GM19328 (cell line): ENCODE results near the gene TBL1X.

Experiments used
- ATAC-seq: cut with Tn5 transposase; IDR thresholded peaks from one replicate; pipeline ENCODE4 v1.9.1; 2021; ENCODE audit warnings: mild to moderate bottlenecking, moderate library complexity; ENCODE audit not compliant: unreplicated experiment

Gene TBL1X

DNA sequence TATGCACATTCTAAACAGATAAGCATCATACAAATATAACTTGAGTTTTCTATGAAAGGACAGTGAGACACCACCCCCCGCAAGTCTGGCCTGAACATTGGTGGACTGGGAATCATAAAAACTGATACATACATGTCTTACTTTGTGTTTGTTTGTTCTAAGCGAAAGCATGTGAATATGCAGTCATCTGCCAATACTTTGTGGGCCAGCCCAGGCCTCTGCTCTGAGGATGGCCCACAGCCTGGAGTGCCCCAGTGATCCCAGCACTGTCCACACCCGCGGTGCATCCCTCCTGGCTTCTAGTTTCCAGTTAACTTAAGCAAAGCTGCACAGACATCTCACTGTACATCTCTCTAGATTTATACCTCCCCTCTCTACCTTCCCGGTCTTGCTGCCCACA is 154.3 kb downstream of the TBL1X start:
- no peak for ATAC-seq

DNA sequence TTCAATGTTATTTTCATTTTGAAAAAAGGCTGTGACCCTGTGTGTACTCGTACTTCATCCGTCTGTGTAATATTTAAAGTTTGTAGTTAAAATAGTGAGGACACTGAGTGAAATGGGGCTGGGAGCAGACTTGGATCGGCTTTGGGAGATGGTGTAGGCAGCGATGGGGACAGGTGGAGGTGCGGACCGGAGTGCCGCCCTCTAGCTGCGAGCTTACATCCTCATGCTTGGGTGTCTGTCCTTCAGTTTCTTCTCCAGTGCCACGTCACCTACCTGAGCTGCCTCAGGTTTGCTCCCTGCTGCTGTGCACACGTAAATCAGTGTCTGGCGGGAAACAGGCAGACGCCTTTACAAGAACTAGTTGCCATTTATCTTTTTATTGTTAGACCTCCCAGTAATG is 154.7 kb downstream of the TBL1X start:
- ATAC-seq = no peak

DNA sequence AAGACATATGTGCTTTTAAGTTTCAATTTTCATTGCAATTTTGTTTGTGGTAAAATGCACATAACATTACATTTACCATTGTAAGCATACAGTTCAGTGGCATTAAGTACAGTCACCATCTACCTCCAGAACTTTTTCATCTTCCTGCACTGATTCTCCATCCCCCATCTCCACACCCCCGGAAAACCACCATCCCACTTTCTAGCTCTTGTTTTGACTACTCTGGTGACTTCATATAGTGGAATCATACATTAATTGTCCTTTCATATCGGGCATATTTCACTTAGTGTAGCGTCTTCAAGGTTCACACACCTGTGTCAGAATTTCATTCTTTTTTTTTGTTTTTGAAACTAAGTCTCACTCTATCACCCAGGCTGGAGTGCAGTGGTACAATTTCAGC is 157.3 kb downstream of the TBL1X start:
- no peak for ATAC-seq

DNA sequence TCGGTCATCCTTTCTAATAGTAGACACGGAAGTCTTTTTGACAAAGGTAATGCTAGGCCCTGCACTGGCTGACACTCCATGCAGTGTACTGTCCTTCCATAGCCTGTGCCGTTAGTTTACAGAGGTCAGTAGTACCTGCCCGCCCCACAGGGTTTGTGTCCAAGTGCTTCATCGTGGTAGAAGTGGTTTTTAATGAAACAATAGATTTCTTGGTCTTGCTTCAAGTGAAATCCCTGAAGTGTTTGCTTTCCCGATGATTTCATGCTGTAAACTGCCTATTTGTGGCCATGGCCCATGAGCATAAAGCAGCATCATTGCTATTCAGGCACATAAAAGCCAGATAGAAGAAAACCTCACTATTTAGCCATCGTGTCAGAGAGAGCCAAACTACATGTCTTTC is 161.5 kb downstream of the TBL1X start:
- ATAC-seq = no peak

DNA sequence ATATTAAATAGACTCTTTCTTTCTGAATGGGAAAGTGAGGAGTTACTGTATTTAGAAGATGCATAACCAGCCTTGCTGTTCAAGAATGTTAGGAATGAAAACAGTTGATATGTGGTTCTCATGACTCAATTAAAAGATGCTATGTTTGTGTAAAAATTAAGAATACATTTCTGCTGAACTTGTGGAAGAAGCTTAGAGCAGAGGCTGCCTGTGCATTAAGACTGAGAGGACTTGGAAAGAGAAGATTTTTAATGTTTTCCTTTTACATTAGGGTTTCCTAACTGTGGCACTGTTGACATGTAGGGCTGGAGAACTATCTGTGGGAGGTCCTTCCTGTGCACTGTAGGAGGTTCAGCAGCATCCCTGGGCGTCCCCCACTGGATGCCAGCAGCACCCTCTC is 163.1 kb downstream of the TBL1X start:
- ATAC-seq = no peak

DNA sequence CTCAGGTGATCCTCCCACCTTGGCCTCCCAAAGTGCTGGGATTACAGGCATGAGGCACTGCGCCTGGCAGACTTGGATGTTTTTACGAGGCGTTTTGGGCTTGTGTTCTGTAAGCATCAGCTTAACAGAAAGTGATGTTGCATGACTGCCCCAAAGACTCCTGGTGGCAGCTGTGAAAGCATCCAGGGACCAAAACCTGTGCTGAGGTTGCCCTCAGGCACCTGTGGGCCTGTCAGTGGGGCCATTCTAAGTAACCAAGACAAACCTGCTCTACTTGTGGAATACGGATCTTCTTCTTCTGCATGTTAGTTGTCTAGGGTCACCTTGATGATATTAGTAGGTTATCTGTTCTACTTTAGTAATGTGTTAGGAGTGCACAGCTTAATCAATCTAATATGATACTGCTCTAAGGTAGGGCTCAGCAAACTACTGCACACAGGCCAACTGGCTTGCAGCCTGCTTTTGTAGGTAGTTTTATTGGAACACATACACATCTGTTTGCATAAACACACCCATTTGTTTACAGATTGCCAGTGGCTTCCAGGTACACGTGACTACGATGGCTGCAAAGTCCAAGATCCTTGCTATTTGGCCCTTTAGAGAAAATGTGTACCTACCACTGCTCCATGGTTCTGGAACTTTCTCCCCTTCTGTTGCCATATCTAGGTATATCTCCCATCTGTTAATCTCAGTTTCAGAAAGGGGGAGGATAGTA is 164.1 kb downstream of the TBL1X start:
- no peak for ATAC-seq

DNA sequence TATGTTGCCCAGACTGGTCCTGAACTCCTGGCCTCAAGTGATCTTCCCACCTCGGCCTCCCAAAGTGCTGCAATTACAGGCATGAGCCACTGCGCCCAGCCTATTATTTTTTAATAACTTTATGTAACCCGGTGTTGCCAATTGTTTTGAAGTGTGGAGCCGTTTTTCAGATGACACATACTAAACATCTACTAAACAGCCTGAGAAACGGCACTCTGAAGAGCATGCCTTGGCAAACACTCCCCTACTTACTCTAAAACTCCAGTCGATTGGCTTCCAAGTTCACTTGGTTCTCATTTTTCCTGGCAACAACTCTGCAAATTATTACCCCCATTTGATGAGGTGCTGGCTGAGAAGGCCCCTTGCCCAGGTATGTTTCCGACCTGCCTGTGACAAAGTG is 169.7 kb downstream of the TBL1X start:
- no peak for ATAC-seq

DNA sequence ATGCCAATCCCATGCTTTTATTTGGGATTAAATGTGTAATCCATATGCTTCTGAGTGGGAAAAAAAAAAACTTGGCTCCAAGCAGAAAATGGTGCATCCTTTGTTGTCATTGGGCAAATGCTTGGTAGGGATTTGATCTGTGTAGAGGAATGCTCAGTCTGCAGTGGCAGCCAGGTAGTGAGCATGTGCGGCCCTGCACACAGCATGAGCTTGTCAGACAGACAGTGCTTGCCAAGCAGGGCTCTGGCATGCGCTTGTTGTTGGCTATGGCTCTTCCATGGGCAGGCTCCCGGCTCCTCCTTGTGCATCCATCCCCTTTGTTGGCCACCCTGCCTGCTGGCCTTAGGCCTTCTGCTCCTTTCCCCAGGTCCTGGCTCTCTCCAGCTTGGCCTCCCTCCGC is 170.5 kb downstream of the TBL1X start:
- no peak for ATAC-seq

DNA sequence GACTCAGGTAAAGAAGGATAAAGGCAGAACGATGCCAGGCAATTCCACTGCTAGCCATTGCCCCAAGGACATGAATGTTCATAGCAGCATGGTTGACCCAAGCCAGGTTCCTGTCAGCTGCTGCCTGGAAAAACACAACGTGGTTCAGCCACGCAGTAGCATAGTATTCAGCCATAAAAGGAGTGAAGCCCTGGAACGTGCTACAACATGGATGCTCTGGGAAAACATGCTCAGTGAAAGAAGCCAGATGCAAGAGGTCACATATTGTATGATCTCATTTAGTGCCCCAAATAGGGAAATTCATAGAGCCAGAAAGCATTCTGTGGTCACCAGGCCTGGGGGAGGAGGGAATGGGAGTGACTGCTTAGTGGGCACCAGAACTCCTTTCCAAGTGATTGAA is 170.9 kb downstream of the TBL1X start:
- no peak for ATAC-seq

DNA sequence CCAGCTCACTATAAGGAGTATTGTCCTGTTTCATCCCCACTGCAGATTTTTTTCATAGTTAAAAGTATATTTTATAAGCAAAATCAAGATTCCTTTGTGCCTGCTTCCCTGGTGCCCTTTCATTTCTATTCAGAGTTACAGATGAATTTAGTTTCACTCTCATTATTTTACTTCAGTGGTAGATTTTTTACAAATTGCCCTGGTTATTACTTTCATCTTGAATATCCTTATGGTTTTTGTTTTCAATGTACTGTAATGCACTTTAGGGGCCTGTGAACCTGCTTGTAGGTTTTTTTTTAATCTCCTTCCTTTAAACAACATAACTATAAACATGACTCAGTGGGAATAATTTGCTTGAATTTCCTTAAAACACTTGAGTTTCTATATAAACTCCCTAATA is 174.0 kb downstream of the TBL1X start:
- no peak for ATAC-seq

DNA sequence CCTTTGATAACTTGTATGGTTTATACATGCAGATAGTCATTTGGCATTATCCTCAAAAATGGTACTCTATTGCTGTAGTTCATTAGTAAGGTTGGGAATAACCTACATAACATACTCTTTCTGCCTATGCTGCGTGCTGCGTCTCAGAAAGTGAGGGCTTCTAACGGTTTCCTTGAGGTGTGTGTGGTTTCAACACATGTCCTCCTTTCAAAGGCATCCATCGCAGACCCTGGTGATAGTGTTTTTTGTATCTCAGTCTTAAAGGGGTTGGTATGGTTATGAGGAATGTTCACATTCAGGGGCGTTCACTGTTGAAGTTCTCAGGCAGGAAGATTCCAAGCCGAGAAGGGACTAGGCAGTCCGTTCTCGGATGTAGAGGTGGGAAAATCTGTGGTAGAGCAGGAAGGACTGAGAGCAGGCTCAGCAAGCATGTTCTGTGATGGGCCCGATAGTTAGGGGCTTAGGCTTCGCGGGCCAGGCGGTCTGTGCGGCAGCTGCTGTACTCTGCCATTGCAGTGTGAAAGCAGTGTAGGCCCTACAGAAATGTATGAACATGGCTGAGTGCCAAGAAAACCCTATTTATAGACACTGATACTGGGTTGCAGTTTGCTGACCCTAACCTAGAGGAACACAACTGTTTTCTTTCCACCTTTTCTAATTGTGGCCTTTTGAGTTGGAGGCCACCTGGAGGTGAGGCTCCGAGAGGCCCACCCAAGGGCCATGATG is 177.6 kb downstream of the TBL1X start:
- no peak for ATAC-seq

DNA sequence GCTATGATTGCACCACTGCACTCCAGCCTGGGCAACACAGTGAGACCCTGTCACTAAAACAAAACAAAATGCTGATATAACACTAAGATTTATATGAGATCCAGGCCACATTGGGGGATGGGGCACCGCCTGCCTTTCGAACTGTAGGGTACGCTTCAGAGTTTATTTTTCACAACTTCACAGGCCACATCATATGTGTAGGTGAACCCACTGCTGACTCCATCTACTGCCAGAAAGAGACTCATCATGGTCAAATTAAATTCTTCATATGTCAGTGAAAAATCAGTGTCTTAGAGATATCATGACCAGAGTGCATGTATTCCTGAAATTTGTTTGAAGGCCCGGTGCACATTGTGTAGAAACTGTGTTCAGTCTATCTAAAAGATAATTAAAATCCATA is 178.9 kb downstream of the TBL1X start:
- ATAC-seq = no peak

DNA sequence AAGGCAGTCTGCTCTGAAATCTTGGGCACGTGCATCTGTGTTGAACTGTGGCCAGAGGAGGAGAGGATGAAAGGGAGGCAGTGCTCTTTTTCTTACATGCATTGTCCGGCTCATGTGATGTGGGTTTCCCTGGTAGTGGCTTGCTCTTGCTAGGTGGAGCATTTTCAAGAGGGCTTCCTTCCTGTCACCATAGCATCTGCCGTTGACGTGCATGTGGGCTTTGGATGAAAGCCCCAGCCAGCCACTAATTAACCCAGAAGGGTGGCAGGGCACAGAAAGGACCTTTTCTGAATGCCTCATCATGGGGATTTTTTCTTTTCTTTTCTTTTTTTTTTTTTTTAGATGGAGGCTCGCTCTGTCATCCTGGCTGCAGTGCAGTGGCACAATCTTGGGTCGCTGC is 179.5 kb downstream of the TBL1X start:
- peak; percentile 57 for ATAC-seq

DNA sequence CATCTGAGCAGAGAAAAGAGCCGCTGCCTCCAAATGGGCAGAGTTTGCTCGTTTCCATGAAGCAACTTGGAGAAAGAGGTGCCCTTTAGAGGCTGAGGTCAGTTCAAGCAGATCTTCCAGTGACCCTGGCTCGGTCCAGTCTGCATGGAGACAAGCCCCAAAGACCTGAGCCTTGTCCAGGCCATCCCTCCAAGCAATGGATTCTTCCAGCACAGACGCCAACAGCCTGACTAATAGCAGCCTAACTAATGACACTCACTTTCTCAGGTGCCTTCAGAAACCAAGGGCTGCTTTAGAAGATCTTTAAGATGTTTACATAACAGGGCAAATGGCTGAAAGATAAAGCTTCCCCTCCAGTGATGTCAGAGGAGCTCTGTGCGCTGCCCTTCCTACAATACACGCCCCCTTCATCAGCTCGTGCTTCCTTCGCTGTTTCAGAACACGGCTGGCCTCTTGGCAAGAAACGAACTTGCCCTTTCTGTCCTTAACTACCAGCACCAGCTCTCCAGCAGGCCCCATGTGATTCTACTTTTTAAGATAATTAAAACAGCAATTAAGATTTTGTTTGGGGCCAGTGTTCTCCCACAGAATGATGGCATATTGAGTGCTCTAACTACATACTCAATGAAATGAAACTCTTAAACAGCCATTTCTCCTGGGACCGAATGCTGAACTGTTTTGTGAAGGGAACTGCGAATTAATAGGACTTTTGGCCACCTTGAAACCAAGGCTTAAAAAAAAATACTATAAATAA is 181.8 kb downstream of the TBL1X start:
- ATAC-seq = no peak

DNA sequence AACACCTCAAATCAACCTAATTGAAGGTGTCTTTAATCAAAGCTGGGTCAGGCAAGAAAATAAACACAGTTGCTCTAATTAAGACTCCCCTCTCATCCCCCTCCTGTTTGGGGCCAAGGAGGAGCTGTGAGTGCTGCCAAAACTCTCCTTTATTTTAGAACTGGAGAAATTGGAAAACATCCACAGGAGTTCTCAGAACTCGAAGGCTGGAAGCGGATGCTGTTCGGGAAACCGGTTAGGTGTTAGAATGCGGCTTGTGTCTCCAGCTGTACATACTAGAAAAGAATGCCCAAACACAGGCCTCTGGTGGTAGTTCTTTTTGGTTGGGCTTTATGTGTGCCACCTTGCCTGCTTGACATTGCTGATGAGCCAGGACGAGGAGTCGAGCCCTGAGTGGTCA is 182.6 kb downstream of the TBL1X start:
- ATAC-seq = no peak

DNA sequence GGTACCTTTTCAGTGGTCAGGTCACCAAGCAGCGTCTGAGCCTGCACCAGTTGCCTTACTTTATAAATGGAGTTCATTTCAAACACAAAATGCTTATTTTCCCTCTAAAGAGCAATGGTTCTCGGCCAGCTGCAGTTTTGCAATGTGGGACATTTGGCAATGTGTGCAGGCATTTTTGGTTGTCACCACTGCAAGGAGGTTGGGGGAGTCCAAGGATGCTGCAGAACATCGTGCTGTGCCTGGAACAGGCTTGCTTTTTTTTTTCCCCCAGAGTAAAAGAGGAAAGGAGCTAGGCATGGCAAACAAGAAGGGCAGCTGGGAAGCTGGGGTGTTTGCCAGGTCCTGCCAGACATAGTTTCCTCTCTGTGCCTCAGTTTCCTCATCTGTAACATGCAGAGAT is 185.2 kb downstream of the TBL1X start:
- ATAC-seq = no peak

DNA sequence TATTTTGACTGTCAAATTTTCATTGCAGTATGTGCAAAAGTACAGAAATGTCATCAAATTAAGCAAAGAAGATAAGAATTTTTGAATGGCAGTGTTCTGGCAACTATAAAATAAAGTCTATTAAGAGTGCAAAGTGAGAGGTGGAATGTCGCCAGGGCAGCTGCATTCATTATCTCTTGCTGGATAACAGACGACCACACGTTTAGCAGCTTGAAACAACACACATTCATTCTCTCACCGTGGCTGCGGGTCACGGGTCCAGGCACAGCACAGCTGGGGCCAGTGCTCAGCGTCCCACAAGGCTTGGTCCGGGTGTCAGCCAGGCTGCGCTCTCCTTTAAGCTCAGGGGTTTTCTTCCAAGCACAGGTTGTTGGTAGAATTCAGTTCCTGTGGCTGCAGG is 186.9 kb downstream of the TBL1X start:
- no peak for ATAC-seq

DNA sequence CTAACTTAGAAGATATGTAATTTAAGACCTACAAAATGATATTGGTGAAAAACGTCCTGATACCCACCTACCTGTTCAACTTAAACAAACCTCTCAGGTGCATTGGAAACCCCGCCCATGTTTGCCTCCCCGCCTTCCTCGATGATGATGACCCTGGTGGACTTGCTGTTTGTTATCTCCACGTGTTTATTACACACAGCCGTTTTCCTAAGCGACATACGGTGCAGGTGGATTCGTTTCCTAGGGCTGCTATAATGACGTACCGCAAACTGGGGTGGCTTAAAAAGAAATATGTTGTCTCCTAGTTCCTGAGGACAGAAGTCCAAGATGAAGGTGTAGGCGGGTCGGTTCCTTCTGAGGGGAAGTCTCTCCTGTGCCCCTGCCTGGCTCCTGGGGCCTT is 190.1 kb downstream of the TBL1X start:
- ATAC-seq = no peak

DNA sequence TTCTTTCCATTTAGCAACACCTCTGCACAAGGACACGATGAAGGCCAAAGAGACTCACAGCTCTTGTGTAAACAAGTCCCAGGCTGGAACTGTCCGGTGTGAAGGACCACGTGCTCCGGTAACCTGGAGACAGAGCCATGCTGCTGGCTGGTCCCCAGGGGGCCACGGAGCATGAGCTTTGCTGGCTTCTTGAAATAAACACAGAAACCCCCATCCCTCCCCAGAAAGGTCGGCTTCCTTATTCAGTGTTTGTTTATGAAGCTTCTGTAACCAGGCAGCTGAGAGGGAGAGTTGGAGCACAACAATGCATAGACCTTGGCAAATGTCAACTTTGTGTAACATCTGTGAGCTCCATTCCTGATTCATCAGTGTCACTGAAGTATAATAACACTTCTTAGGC is 191.4 kb downstream of the TBL1X start:
- no peak for ATAC-seq

DNA sequence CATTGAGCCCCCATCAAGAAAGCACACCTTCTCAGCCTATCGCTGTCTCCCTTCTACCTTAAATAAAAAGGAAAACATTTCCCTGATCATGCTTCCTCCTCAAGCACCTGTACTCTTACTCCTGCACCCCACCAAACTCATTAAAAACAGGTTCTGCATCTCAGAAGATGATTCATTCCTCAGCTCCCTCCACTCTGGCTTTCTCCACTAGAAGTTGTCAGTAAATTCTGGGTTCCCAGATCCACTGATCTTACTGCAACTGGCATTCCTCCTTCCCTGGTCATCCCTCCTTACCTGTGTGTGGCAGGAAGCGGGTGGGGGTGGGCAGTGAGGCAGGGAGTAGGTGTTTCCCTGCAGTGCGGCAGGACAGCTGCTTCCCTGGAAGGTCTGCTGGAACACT is 192.0 kb downstream of the TBL1X start:
- no peak for ATAC-seq

DNA sequence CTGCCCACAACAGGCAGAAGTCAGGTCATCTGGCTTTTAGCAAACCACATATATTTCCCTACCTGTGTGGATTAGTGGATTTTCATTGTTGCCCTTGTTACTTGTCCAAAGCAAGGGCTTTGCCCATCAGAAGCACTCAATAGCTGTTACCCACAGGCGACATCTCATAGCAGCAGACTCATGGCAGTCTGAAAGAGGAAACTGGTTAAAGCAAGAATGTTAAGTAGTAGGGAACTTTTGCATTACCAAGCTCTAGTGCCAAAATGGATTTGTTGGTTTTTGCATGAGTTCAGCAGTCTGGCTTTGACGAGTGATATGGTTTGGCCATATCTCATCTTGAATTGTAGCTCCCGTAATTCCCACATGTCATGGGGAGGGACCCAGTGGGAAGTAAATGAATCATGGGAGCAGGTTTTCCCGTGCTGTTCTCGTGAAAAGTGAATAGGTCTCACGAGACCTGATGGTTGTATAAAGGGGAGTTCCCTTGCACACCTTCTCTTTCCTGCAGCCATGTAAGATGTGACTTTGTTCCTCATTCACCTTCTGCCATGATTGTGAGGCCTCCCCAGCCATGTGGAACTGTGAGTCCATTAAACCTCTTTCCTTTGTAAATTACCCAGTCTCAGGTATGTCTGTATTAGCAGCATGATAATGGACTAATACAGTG is 192.9 kb downstream of the TBL1X start:
- no peak for ATAC-seq

DNA sequence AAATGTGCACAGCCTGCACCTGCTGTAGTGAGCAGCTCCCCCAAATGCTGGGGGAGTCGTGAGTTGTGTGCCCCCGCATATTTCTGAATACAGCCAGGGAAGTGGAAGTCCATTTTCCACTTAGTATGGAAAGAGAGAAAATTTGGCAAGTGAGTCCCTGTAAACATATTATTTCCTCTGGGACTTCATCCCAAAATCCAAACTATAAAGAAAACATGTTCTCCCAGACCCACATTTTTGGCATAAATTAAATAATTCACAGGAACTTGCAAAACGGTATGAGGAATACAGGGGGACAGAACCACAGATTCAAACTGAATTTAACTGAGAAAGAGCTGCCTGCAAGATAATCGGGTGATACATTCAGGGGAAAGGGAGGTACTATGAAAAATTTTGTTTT is 193.6 kb downstream of the TBL1X start:
- no peak for ATAC-seq
